Hematopoietic multipotent progenitor cell treated with erythropoietin and hydrocortisone succinate and interleukin-3 and kit ligand, for 6 days (in vitro differentiated cells): ENCODE results near the gene SMURF1.

Experiments used
- DNase-seq: peaks from one replicate; pipeline ENCODE4 v3.0.0-alpha.2; 2015

SMURF1 gene

DNA sequence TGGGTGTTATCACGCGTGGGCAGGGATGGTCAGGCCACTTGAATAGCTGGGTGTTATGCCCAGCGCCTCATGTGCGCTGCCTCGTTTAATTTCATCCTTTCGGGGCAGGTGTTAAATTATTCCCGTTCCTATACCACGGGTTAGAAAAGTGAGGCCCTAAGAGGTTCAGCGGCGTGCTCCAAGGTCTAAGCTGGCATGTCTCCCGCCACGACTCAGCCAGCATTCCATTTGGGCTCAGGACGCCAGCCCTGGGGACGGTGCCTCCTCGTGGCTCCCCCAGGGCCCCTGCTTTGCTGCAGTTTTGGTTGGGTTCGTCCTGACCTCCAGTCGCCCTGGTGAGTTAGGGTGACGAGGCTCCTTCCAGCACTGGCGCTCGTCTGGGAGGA, 141.1 kb downstream of the SMURF1 start:
- no peak for DNase-seq

DNA sequence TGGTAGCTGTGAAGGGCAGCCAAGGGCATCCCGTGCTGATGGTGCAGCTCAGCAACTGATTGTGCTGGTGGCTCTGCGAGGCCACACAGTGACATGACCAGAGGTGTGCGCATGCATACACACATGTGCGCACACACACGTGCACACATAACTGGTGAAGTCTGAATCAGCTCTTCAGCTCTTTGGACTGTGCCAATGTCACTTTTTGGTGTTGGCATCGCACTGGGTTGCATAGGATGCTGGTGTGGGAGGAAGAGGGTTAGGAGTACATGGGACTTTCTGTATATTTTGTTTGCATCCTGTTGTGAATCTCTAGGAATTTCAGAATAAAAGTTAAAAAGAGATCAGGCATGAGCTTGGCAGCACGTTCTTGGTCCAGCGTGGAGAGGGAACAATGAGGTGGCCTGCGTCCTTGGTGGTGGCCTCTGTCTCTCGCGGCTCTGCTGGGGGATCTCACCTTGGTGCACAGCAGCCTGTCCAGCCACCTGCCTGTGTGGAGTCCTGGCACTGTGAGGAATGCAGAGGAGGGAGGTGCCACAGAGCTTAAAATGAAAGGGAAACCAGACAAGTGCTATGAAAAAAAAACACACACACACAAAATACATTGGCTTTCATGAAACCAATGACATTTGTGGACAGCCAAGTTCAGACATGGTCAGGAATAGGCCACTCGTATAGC, 141.6 kb downstream of the SMURF1 start:
- DNase-seq, result no peak

DNA sequence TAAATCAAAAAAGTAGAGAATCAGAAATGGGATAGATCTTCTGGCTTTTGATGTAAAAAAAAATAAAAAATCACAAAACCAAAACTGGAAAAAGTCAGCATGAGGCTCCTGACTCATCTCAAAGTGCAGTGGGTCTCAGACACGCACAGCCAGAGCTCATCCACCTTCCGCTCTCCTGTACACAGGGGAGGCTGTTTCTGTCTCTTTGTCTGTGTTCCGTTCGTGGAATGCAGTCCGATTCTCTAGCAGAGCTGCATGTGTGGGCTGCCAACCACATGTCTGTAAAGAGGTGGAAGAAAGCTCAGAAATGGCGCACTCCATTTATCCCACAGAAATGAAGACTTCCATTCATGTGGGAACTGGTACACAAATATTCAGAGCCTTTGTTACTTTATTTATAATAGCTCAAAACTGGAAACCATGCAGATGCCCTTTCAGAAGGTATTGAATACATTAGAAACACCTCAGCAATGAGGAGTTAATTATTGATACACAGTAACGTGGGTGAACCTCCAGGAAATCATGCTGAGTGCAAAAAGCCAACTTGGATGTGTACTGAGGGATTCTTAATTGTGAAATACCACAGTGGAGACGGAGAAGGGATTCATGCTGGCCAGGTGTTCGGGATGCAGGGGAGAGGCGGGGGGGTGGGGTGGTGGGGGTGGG, 142.3 kb downstream of the SMURF1 start:
- no peak for DNase-seq

DNA sequence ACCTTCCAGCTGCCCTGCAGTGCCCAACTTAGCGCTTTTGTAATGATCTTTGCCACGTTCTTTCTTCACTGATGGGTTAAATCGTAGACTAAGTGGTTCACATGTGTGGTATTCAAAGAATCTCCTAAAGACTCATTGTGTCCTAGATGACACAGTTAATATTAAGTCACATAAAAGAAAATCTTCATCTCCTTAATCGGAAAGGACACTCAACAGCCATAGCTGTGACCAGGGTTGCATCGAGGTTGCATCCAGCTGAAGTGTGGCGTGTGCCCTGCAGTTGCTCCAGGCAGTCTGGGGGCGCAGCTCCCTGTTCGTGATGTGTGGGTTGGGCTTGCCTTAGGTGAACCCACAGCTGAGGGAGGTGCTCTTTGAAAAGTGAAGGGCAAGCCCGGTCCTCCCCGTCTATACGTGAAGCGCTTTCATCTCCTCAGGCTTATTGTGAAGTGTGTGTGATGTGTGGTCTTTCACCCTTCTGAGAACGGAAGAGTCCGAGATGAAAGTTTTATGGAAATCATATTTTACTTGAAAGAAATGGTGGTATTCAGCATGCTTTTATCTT, 142.9 kb downstream of the SMURF1 start:
- DNase-seq, result no peak

DNA sequence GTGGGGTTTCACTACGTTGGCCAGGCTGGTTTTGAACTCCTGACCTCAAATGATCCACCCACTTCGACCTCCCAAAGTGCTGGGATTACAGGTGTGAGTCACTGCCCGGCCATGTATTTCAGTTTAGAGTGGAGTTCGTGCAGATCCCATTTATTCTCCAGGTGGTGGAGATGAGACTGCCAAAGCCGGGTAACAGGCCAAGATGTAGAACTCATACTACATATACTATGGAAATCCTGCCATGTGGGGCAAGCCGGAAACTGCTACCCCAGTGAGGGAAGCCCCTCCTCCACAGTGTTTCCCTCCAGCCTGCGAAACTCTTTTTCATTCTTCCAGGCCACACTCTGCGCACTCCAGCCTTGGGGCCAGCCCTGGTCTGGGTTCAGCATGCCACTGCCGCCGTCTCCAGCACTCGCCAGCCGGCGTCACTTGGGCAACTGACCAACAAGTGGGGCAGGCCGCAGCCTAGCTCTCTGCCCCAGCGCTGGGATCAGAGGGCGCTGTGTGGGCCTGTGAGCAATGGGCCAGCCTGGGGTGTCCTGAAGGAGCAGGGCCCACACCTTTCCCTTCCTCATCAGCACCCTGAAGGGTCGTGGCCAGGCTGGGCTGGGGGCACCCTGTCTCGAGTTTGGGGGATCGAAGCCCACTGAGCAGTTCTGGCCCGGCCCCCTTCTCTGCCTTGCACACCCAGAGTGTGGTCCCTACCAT, 143.6 kb downstream of the SMURF1 start:
- no peak for DNase-seq

DNA sequence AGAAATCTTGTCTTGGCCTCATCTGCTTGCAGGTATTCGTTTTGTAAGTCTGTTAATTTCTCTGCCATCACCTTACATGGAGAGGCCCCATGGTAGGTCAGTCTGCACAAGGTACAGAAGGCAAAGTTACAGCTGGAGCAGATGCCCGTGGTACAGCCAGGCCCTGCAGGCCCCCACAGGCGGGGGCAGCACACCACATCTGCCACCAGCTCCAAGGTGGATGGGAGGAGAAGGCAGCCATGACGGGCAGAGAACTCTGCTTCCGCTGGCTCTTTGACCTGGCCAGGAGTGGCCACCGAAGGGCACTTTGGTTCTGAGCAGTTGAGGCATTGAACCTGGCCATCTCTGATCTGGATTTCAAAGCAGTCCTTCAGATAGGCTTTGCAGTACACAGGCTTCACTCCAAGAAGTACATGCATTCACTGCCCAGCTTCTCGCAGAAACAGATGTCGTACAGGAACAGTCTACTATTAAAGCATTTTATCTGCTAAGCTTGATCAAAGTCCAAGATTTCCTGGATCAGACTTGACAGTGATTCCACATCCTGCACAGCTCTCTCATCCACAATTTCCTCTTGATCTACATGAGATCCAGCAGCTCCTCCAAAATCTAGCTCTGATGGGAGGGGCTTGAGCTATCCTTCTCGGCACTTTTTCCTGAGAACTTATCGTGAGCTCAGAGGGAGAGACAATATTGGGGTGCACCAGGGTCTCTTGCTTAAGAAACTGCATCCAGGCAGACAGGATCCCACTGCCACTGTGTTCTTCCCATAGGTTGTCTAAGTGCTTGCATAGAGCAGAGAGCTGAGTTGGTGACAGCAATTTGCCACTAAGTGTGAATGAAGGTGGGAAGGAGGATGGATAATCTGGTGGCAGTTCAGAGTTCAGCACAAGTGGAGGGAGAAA, 144.8 kb downstream of the SMURF1 start:
- no peak for DNase-seq

DNA sequence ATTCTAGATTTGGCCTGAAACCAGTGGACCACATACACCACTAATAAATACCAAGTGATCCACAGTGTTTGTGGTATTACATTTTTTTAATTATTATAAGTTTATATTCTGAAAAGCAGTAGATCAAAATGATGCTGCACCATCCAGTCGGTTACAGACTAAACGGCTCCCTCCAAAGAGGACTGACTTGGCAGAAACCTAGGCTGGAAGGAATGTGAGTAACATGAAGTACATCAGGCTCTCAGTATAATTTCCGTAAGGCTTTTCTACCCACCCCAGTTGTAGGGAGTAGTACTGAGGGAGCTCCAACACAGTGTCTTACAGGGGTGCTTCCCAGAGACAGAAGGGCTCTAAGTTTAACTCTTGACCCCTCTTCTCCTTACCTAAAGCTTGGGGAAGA, 146.1 kb downstream of the SMURF1 start:
- no peak for DNase-seq

DNA sequence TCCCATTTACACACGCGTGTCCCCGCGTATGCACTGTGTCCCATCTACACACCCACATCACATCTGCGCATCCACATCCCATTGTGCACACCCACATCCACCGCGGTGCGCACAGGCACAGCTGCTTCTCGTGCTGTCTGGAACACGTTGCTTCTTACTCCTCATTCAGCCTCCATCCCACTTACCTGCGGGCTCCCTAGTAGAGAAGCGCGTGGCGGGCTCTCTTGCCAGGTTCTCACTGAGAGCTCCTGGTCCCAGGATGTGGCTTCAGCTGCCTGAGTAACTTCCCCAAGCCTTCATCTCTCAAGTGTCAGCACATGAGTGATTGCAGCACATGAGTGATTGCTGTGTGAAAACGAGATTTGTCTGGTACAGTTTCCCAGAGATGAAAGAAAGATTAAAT, 147.8 kb downstream of the SMURF1 start:
- DNase-seq, result no peak

DNA sequence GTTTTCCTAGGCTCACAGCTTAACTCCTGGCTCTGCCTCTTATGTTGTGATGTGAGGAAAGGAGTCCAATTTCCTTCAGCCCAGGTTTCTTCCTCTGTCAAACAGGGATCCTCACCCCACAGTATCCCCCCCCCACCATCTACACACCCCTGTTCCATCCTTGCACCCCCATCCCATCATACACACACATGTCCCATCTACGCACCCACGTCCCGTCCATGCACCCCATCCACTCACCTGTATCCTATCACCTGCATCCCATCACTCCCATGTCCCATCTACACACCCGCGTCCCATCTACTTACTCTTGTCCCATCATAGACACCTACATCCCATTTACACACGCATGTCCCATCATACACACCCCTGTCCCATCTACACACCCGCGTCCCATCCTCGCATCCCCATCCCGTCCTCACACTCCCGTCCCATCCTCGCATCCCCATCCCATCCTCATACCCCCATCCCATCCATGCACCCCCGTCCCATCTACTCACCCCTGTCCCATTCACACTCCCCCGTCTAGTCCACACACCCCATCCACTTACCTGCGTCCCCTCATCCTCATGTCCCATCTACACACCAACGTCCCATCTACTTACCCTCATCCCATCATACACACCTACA, 148.3 kb downstream of the SMURF1 start:
- DNase-seq, result no peak

DNA sequence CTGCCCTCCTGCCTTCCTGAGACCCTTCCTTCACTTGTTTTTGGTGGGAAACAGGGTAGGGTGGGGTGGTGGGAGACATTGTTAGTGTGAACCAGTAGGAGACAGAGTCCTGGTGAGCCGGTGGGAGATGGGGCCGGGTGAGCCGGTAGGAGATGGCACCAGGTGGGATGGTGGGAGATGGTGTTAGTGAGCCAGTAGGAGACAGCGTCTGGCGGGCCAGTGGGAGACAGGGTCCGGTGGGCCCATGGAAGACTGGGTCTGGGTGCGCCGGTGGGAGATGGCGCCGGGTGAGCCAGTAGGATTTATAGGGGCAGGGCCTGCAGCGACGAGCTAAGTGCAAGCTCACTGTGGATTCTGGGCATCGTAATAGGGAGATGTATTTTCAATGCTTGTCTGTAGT, 148.8 kb downstream of the SMURF1 start:
- DNase-seq, result no peak

DNA sequence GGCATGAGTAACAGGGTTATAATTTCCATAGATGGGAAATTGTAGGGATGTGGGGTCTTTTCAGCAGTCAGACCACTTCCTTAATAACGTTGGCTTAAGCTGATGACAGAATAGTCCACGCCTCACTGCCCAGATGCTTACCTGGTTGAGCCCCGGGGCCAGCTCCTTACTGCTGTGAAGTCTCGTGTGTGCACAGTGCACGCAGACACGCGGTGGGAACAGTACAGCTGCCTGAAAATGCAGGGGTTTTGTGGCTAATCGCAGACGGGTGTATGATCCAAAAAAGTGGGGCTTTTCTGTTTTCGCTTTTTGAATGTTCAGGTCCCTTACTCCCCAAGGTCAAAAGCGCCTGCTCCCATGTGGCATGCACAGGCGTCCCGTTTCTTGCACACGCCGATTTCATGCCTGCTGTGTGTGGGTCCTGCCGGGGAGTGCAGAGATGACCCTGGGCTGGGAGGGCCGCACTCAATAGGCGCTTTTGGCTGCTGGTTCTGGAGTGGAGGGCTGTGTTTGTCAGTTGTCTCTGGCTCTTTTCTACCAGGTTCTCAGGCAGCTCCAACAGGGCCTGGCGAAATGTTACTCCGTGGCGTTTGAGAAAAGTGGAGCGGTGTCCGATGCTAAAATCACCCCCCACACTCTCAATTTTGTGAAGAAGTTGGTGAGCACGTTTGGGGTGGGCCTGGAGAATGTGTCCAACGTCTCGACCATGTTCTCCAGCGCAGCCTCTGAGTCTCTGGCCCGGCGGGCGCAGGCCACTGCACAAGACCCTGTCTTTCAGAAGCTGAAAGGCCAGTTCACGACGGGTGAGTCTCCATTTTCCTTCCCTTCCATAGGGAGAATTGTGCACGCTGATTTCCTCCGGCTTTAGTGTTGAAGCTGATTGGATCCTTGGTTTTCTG, 149.6 kb downstream of the SMURF1 start:
- no peak for DNase-seq

DNA sequence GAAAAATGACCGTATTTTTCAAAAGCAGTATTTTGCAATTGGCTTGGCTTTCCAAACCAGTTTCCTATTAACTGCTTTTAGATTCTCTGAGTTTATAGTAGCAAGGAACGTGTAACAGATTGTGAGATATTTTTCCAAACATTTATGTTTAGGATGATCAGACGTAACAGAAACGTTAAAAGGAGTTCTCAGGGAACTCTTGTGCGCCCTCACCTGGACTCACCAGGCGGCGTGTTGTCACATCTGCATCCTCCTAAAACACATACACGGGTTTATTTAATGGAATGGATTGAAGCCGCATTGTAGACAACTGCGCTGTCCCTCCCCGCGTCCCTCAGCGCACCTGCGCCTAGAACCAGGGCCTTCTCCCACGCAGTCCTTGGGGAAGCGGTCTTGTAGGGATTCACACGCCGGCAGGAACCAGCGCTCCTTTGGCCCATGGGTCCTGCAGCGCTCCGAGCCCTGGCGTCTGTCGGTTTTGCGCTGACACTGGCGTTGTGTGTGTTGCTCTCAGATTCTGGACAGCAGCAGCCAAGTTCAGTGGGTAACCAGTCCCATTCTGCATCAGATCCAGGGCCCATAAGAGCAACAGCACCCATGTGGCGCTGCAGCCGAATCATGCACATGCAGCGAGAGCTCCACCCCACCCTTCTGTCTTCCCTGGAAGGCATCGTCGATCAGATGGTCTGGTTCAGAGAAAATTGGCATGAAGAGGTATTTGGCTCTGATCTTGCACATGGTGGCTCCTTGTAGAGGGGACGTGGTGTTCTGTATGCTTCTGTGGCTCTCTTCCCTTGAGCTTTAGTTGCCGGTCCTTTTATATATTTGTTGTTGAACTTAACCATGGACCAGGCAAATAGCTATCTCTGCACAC, 150.6 kb downstream of the SMURF1 start:
- DNase-seq, result no peak

DNA sequence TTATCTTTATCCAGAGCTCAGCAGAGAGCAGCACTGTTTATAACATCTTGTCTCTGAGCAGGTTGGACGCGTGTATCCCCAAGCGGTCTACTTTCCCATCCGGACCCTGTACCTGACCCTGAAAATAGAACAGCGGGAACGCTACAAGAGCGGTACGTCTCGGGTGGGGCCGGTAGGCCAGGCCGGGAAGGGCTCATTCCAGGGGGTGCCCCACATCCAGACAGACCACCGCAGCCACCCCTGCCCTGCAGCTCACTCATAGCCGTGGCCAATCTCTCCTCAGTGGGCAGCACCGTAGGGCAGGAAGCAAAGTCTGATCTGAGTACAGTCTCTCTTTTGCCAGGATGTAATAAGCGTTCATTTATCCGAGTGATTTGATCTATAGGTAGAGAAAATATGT, 151.8 kb downstream of the SMURF1 start:
- DNase-seq, result no peak

DNA sequence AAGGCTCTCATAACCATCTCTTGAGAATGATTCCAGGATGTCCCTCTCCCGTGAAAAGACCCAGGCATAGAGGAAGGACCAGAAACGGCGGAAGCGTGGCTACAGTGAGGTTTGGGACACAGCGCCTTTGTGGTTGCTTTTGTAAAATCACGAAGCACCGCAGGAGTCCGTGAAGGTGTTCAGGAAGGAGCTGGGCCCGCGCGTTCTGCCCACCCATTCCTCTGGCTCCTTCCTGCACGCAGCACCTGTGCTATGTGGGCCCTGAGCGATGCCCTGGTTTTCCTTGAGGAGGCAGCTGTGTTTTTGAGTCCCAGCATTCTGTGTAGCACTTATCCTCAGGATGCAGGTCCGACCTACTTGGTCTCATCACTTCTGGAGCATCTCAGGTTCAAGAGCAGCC, 152.8 kb downstream of the SMURF1 start:
- no peak for DNase-seq

DNA sequence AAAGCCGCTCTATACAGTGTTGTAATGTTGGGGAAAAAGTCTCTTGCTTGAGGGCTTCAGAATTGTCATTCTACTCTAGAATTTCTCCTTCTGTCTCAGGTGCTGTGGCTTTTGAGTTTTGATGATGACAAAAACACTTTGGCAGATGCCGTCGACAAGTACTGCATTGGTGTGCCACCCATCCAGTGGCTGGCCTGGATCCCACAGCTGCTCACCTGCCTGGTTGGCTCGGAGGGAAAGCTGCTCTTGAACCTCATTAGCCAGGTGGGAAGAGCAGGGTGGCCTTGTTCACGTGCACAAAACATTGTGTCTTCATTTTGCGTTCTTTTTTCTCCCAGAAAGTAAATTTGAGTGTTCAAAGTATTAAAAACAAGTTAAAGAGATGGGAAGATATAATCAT, 153.6 kb downstream of the SMURF1 start:
- DNase-seq, result no peak

DNA sequence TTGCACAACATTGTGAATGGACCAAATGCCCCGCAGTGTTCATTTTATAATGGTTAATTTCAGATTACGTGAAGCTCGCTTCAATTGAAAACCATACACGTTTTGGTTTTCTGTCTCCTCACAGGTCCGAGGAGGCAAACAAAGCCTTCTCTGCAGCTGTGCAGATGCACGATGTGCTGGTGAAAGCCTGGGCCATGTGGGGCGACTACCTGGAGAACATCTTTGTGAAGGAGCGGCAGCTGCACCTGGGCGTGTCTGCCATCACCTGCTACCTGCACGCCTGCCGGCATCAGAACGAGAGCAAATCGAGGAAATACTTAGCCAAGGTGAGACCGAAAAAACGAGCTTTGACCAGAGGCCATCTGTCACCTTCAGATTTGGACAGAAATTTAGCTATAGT, 155.3 kb downstream of the SMURF1 start:
- no peak for DNase-seq

DNA sequence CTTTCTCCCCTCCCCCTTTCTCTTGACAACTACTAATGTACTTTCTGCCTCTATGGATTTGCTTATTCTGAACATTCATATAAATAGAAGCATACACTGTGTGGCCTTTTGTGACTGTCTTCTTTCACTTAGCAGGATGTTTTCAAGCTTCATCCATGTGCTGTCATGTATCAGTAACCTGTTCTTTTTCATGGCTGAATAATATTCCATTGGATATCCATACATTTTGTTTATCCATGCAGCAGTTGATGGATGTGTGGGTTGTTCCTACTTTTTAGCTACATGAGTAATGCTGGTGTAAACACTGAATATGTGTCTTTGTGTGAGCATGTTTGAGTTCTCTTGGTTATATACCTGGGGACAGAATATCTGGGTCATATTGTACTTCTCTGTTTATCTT, 158.0 kb downstream of the SMURF1 start:
- no peak for DNase-seq

DNA sequence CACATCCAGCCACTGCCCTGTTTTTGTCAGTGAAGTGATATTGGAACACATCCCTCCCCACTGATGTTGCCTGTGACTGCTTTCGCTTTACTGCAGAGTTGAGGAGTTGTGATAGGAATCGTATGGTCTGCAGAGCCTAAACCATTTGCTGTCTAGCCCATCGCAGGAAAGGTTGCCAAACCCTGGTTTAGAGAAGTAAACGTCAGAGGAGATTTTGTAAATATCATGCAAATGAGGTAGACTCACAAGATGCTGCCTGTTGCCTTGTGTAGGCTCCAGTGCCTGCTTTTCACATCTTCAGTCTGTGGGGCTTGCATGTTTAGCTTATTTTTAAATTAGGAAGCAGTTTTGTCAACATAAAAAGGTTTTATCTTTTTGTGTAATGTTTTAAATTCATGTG, 158.5 kb downstream of the SMURF1 start:
- DNase-seq, result no peak

DNA sequence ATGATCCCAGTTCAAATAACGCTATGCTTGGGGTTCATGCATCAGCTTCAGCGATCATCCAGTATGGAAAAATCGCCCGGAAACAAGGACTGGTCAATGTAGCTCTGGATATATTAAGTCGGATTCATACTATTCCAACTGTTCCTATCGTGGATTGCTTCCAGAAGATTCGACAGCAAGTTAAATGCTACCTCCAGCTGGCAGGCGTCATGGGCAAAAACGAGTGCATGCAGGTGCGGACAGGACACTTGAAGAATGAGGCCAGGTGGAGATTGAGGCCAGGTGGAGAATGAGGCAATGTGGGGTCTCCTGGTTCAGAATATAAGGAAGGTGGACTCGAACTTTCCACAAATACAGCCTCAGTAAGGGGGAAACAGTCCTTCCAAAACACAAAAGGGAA, 159.8 kb downstream of the SMURF1 start:
- no peak for DNase-seq

DNA sequence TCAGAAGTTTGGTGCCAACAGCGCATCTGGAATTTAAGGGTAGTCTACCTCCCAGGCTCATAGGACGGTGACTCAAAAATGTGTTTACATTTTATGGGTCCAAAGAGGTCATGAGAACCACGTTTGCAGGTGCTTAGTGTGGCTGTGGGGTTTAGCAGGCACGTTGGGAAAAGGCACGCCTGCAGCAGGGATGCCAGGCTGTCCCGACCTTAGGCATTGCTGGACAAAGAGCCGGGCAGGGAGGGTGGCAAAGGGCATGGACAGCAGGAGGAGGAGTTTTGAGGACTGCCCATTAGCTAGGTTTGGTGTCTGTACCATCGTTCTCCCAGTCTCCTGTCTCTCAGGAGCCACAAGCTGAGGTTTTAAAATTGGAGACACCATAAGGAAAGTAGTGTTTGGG, 161.2 kb downstream of the SMURF1 start:
- DNase-seq, result no peak
